ENCODE measurements around the gene OR5M3.

Gene OR5M3

DNA sequence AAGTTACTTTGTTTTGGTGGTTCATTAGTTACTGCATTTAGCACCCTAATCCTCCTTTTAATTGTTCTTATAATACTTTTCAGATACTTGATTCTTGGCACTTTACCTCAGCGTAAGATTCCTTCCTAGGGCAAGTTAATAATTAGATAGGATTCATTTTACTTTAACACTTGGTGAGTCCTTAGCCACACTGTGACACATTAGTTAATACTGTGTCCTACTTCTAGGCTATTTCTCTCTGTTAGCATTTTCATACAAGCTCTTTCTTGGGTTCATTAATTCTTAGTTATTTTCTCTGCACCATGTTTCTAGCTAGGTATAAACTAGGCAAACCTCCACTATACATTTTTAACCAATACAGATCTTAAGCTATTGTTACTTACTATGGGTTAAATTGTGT, 16.1 kb downstream of the OR5M3 start:
- no peak overlapping the region for H3K27ac ChIP-seq (replicated peaks)
- H3K27me3 ChIP-seq (ENCODE audit: insufficient read depth, poor library complexity, severe bottlenecking), result no peaks in the 10 kb centered on the region
- DNase-seq (ENCODE audit: low read depth in 1 of 2, low spot score in 1 of 2), result no peak
- TF ChIP-seq SPI1 (IDR thresholded peaks at IDR 0.05; ENCODE audit: borderline replicate concordance, low read depth) (no peak), POLR2AphosphoS5 (IDR thresholded peaks at IDR 0.05; ENCODE audit: low read depth) (no peak), GABPA (IDR thresholded peaks at IDR 0.05; ENCODE audit: low read depth) (no peak)
- TF ChIP-seq, protein P1, sequence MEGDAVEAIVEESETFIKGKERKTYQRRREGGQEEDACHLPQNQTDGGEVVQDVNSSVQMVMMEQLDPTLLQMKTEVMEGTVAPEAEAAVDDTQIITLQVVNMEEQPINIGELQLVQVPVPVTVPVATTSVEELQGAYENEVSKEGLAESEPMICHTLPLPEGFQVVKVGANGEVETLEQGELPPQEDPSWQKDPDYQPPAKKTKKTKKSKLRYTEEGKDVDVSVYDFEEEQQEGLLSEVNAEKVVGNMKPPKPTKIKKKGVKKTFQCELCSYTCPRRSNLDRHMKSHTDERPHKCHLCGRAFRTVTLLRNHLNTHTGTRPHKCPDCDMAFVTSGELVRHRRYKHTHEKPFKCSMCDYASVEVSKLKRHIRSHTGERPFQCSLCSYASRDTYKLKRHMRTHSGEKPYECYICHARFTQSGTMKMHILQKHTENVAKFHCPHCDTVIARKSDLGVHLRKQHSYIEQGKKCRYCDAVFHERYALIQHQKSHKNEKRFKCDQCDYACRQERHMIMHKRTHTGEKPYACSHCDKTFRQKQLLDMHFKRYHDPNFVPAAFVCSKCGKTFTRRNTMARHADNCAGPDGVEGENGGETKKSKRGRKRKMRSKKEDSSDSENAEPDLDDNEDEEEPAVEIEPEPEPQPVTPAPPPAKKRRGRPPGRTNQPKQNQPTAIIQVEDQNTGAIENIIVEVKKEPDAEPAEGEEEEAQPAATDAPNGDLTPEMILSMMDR (IDR thresholded peaks at IDR 0.05; ENCODE audit: insufficient read depth, low read length), result no peak
- TF ChIP-seq, protein P2, sequence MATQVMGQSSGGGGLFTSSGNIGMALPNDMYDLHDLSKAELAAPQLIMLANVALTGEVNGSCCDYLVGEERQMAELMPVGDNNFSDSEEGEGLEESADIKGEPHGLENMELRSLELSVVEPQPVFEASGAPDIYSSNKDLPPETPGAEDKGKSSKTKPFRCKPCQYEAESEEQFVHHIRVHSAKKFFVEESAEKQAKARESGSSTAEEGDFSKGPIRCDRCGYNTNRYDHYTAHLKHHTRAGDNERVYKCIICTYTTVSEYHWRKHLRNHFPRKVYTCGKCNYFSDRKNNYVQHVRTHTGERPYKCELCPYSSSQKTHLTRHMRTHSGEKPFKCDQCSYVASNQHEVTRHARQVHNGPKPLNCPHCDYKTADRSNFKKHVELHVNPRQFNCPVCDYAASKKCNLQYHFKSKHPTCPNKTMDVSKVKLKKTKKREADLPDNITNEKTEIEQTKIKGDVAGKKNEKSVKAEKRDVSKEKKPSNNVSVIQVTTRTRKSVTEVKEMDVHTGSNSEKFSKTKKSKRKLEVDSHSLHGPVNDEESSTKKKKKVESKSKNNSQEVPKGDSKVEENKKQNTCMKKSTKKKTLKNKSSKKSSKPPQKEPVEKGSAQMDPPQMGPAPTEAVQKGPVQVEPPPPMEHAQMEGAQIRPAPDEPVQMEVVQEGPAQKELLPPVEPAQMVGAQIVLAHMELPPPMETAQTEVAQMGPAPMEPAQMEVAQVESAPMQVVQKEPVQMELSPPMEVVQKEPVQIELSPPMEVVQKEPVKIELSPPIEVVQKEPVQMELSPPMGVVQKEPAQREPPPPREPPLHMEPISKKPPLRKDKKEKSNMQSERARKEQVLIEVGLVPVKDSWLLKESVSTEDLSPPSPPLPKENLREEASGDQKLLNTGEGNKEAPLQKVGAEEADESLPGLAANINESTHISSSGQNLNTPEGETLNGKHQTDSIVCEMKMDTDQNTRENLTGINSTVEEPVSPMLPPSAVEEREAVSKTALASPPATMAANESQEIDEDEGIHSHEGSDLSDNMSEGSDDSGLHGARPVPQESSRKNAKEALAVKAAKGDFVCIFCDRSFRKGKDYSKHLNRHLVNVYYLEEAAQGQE (IDR thresholded peaks at IDR 0.05; ENCODE audit: insufficient replicate concordance, low read depth), result no peak
- H3K4me3 ChIP-seq (replicated peaks; ENCODE audit: insufficient read depth, low read length), result no peak overlapping the region

GRCh38 chr11:56453521-56453920, 19.6 kb downstream of the OR5M3 start:
- no peak for TF ChIP-seq GABPA (IDR thresholded peaks at IDR 0.05; ENCODE audit: low read depth)
- TF ChIP-seq, protein P2 (IDR thresholded peaks at IDR 0.05; ENCODE audit: insufficient replicate concordance, low read depth), result no peak
- Histone ChIP-seq H3K27ac (replicated peaks) (no peak overlapping the region), H3K27me3 (ENCODE audit: insufficient read depth, poor library complexity, severe bottlenecking) (no peaks in the 10 kb centered on the region), H3K4me3 (replicated peaks; ENCODE audit: insufficient read depth, low read length) (no peak overlapping the region)
- DNase-seq (ENCODE audit: low read depth in 1 of 2, low spot score in 1 of 2), result no peak
